WERI-Rb-1 (cell line): ENCODE results near the gene SPTSSB.

Source experiments
- DNase-seq: peaks from one replicate; pipeline ENCODE4 v3.0.0-alpha.2; 2020
- H3K27ac ChIP-seq: fragments of 250-450 bp; sonication (Bioruptor Pico); 2 replicates; pipeline ENCODE4 v1.5.1; 2020; ENCODE audit warnings: mild to moderate bottlenecking, moderate library complexity
- H3K27me3 ChIP-seq: fragments of 250-450 bp; sonication (Bioruptor Pico); 2 replicates; pipeline ENCODE4 v1.5.1; 2021; ENCODE audit warnings: mild to moderate bottlenecking, low read depth, moderate library complexity; ENCODE audit not compliant: insufficient read depth, severe bottlenecking
- H3K36me3 ChIP-seq: fragments of 250-450 bp; sonication (Bioruptor Pico); 2 replicates; pipeline ENCODE4 v1.5.1; 2020; ENCODE audit warnings: mild to moderate bottlenecking, moderate library complexity
- H3K4me3 ChIP-seq: 2 replicates; pipeline ENCODE4 v1.5.1; 2011; ENCODE audit warnings: low read depth, mild to moderate bottlenecking, control low read depth, low read length
- H3K9me3 ChIP-seq: fragments of 250-450 bp; sonication (Bioruptor Pico); 2 replicates; pipeline ENCODE4 v1.5.1; 2021; ENCODE audit warnings: mild to moderate bottlenecking, moderate library complexity; ENCODE audit not compliant: severe bottlenecking
- CTCF ChIP-seq: IDR thresholded peaks from 2 replicates; pipeline ENCODE4 v1.5.1; 2011; ENCODE audit warnings: low read depth, mild to moderate bottlenecking, control low read depth, inconsistent platforms, low read length

SPTSSB gene

GRCh38 chr3:161390200-161390599 is 18.9 kb upstream of the SPTSSB start:
- Histone ChIP-seq H3K4me3 (no peak overlapping the region), H3K9me3 (peaks cover 3% of the 10 kb centered on the region), H3K27me3 (no peaks in the 10 kb centered on the region), H3K36me3 (no peaks in the 10 kb centered on the region), H3K27ac (no peak overlapping the region)
- no peak for TF ChIP-seq CTCF
- no peak for DNase-seq

- DNase-seq = no peak
Measured at GRCh38 chr3:161389445-161390035, 18.2 kb upstream of the SPTSSB start.

DNA sequence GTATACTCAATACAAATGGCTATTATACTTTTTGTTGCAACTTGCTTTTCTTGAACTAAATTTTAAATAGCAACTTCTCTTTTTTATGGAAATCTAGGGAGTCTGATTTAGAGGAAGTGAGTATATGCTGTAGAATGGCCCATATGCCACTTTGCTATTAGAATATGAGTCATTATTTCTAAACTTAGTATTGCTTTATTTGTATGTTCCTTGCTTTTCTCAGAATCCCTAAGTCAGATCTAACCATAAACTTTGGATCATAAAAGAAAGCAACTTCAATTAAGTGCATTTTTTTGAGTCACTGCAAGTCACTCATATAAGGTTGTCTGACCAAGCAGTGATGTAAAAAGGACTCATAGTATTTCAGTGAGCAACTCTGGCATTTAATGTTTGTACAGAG is 17.5 kb upstream of the SPTSSB start:
- Histone ChIP-seq H3K36me3 (no peaks in the 10 kb centered on the region), H3K9me3 (peaks cover 3% of the 10 kb centered on the region), H3K27ac (no peak overlapping the region), H3K4me3 (no peak overlapping the region), H3K27me3 (no peaks in the 10 kb centered on the region)
- TF ChIP-seq CTCF = no peak
- DNase-seq = no peak

More at GRCh38 chr3:161389445-161390035, 18.2 kb upstream of the SPTSSB start:
- H3K27ac ChIP-seq = no peak overlapping the region
- no peaks in the 10 kb centered on the region for H3K36me3 ChIP-seq
- no peaks in the 10 kb centered on the region for H3K27me3 ChIP-seq
- H3K4me3 ChIP-seq = no peak overlapping the region
- TF ChIP-seq CTCF = no peak
- H3K9me3 ChIP-seq = peaks cover 3% of the 10 kb centered on the region

DNA sequence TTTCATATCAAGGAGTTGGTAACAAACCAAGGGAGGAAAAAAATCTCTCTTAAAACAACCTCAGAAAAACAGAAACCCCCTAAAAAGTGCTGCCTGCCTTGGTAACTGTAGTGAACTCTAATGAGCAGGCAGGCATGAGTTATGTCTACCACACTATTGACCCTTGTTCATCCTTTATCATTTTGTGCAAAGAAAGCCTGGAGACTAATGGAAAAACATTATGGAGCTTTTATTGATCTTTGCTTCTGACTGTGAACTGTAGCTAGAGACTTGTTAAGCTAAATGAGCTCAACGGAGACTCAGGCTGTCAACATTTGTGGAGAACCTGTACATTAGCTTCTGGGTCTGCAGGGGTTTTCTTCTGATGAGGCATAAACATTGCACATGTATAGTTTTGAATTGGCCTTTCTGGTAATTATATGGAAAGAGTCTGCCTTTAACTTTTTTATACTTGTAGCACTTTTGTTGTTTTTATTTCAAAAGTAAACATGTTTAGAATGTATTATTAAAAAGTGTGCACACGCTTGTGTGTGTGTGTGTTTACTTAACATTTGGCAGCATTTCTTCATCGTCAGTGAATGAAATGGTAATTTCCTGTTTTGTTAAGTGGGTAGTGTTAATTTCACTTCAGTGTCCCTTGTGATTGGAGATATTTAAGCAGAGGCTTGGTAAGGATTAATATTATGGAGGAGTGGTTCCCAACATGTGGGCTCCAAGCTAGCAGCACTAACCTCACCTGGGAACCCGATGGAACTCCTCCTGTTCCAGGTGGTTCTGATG is 15.9 kb upstream of the SPTSSB start:
- H3K27me3 ChIP-seq = no peaks in the 10 kb centered on the region
- H3K36me3 ChIP-seq = no peaks in the 10 kb centered on the region
- H3K4me3 ChIP-seq = no peak overlapping the region
- TF ChIP-seq CTCF = no peak
- DNase-seq = no peak
- H3K27ac ChIP-seq = no peak overlapping the region
- H3K9me3 ChIP-seq = peaks cover 3% of the 10 kb centered on the region

- Histone ChIP-seq H3K9me3 (no peaks in the 10 kb centered on the region), H3K27ac (no peak overlapping the region), H3K27me3 (peaks cover 14% of the 10 kb centered on the region), H3K4me3 (peak overlapping the region; percentile 54), H3K36me3 (no peaks in the 10 kb centered on the region)
- TF ChIP-seq CTCF = no peak
- peak; percentile 17 for DNase-seq
Measured at GRCh38 chr3:161372321-161373260, 1.3 kb upstream of the SPTSSB start.
